ENCODE measurements around the gene ATP8A2.

GRCh38 chr13:25380741-25381324 is 9.1 kb downstream of the ATP8A2 start:
- TF ChIP-seq, protein P1, sequence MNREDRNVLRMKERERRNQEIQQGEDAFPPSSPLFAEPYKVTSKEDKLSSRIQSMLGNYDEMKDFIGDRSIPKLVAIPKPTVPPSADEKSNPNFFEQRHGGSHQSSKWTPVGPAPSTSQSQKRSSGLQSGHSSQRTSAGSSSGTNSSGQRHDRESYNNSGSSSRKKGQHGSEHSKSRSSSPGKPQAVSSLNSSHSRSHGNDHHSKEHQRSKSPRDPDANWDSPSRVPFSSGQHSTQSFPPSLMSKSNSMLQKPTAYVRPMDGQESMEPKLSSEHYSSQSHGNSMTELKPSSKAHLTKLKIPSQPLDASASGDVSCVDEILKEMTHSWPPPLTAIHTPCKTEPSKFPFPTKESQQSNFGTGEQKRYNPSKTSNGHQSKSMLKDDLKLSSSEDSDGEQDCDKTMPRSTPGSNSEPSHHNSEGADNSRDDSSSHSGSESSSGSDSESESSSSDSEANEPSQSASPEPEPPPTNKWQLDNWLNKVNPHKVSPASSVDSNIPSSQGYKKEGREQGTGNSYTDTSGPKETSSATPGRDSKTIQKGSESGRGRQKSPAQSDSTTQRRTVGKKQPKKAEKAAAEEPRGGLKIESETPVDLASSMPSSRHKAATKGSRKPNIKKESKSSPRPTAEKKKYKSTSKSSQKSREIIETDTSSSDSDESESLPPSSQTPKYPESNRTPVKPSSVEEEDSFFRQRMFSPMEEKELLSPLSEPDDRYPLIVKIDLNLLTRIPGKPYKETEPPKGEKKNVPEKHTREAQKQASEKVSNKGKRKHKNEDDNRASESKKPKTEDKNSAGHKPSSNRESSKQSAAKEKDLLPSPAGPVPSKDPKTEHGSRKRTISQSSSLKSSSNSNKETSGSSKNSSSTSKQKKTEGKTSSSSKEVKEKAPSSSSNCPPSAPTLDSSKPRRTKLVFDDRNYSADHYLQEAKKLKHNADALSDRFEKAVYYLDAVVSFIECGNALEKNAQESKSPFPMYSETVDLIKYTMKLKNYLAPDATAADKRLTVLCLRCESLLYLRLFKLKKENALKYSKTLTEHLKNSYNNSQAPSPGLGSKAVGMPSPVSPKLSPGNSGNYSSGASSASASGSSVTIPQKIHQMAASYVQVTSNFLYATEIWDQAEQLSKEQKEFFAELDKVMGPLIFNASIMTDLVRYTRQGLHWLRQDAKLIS (CRISPR knock-in tag; IDR thresholded peaks at IDR 0.05; ENCODE audit: borderline replicate concordance): no peak
- TF ChIP-seq GABPB1 (CRISPR knock-in tag; IDR thresholded peaks at IDR 0.05) (no peak), ATF3 (CRISPR knock-in tag; conservative IDR thresholded peaks at IDR 0.05) (no peak), CTCF (IDR thresholded peaks at IDR 0.05) (no peak), NR1H2 (CRISPR knock-in tag; IDR thresholded peaks at IDR 0.05) (no peak), SMAD3 (CRISPR knock-in tag; IDR thresholded peaks at IDR 0.05; ENCODE audit: borderline replicate concordance) (no peak), ATF6 (CRISPR knock-in tag; IDR thresholded peaks at IDR 0.05) (no peak), ESRRA (CRISPR knock-in tag; IDR thresholded peaks at IDR 0.05; ENCODE audit: borderline replicate concordance) (no peak), NR3C1 (CRISPR knock-in tag; conservative IDR thresholded peaks at IDR 0.05; ENCODE audit: low read depth) (no peak), ERG (CRISPR knock-in tag; IDR thresholded peaks at IDR 0.05) (no peak), ZNF138 (CRISPR knock-in tag; conservative IDR thresholded peaks at IDR 0.05) (no peak)
- TF ChIP-seq, protein P2, sequence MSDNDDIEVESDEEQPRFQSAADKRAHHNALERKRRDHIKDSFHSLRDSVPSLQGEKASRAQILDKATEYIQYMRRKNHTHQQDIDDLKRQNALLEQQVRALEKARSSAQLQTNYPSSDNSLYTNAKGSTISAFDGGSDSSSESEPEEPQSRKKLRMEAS (CRISPR knock-in tag; IDR thresholded peaks at IDR 0.05): no peak

All from WTC11 (cell line).